K562 (cell line): ENCODE data around the gene CCDC71L. TPM values are rescaled to one million over a fixed set of nuclear protein-coding genes. Genes with fewer than 3 reads are reported as not detected.

Source experiments
- BCL6 ChIP-seq: fragments of 250-450 bp; sonication (Bioruptor Pico); IDR thresholded peaks from 2 replicates; pipeline ENCODE4 v1.4.0; 2020
- CHD4 ChIP-seq: fragments of 200-600 bp; sonication (generic); IDR thresholded peaks from 3 replicates; pipeline ENCODE4 v1.6.1; 2012; ENCODE audit warnings: low read depth, mild to moderate bottlenecking, mixed read lengths, low read length, inconsistent platforms; ENCODE audit not compliant: insufficient read depth, insufficient replicate concordance, poor library complexity, severe bottlenecking
- CXXC5 ChIP-seq: fragments of 250-450 bp; sonication (Bioruptor Pico); IDR thresholded peaks from 2 replicates; pipeline ENCODE4 v1.8.0; 2022; ENCODE audit warnings: inconsistent platforms, mild to moderate bottlenecking, moderate library complexity
- GMEB1 ChIP-seq: fragments of 250-450 bp; sonication (Bioruptor Pico); IDR thresholded peaks from 2 replicates; pipeline ENCODE4 v1.4.0; 2020; ENCODE audit warnings: mild to moderate bottlenecking
- MBD2 ChIP-seq: sonication (generic); IDR thresholded peaks from 2 replicates; pipeline ENCODE4 v1.6.1; 2016; ENCODE audit warnings: low read depth, borderline replicate concordance
- MIER1 ChIP-seq: fragments of 450-650 bp; IDR thresholded peaks from 2 replicates; pipeline ENCODE4 v1.6.1; 2016; ENCODE audit warnings: antibody characterized with exemption, mild to moderate bottlenecking, low read depth
- NCOA6 ChIP-seq: fragments of 450-650 bp; IDR thresholded peaks from 2 replicates; pipeline ENCODE4 v1.6.1; 2017; ENCODE audit warnings: mild to moderate bottlenecking
- POU5F1 ChIP-seq: fragments of 150-350 bp; IDR thresholded peaks from 2 replicates; pipeline ENCODE4 v1.6.1; 2014; ENCODE audit warnings: borderline replicate concordance, low read length, low read depth, mild to moderate bottlenecking; ENCODE audit not compliant: partially characterized antibody
- RCOR1 ChIP-seq, 2 experiments: IDR thresholded peaks; 2 replicates each; pipeline ENCODE4 v1.6.1; 2012; ENCODE audit warnings: low read depth in 2 of 2, low read length in 2 of 2, borderline replicate concordance in 1 of 2, improper control_type of control experiment in 1 of 2
- SRF ChIP-seq, 2 experiments: fragments of 250-450, 450-650 bp in 1 of 2; sonication (Bioruptor Pico) in 1 of 2; sonication (generic) in 1 of 2; formaldehyde crosslinking; IDR thresholded peaks; 2 replicates each; pipeline versions ENCODE4 v1.5.0 to v1.5.1; 2020 to 2022; ENCODE audit warnings: mild to moderate bottlenecking in 1 of 2, missing genetic modification reagents in 1 of 2
- TCF15 ChIP-seq: fragments of 250-450 bp; sonication (Bioruptor Pico); IDR thresholded peaks from 2 replicates; pipeline ENCODE4 v1.8.0; 2022; ENCODE audit warnings: moderate library complexity, mild to moderate bottlenecking, inconsistent platforms
- XRCC3 ChIP-seq: fragments of 450-650 bp; IDR thresholded peaks from 2 replicates; pipeline ENCODE4 v1.6.1; 2017; ENCODE audit warnings: mild to moderate bottlenecking, moderate library complexity
- ZBTB49 ChIP-seq: sonication (generic); formaldehyde crosslinking; IDR thresholded peaks from 2 replicates; pipeline ENCODE4 v1.8.0; 2022; ENCODE audit warnings: missing genetic modification reagents, mild to moderate bottlenecking, borderline replicate concordance
- ZBTB5 ChIP-seq: fragments of 450-650 bp; IDR thresholded peaks from 2 replicates; pipeline ENCODE4 v1.6.1; 2017; ENCODE audit warnings: antibody characterized with exemption
- ZBTB8A ChIP-seq: fragments of 450-650 bp; IDR thresholded peaks from 2 replicates; pipeline ENCODE4 v1.6.1; 2018; ENCODE audit warnings: mild to moderate bottlenecking, moderate library complexity; ENCODE audit not compliant: partially characterized antibody
- ZNF253 ChIP-seq: fragments of 250-450 bp; sonication (Bioruptor Pico); conservative IDR thresholded peaks from 2 replicates; pipeline ENCODE4 v1.6.1; 2021; ENCODE audit warnings: mild to moderate bottlenecking
- ZNF316 ChIP-seq: fragments of 450-650 bp; IDR thresholded peaks from 2 replicates; pipeline ENCODE4 v1.6.1; 2016
- ZNF449 ChIP-seq: fragments of 250-450 bp; sonication (Bioruptor Pico); IDR thresholded peaks from 2 replicates; pipeline ENCODE4 v1.8.0; 2022; ENCODE audit warnings: moderate library complexity, mild to moderate bottlenecking, inconsistent platforms
- ZNF561 ChIP-seq: fragments of 450-650 bp; formaldehyde crosslinking; conservative IDR thresholded peaks from 2 replicates; pipeline ENCODE4 v1.4.0; 2020; ENCODE audit warnings: mild to moderate bottlenecking, moderate library complexity
- polyA plus RNA-seq, 8 experiments: library from polyadenylated mRNA; depleted of rRNA in 4 of 8; stranded (reverse) in 5 of 8; unstranded in 3 of 8; fragments of >200 nt; fragmentation: Nextera tagmentation in 2 of 8; fragmentation: Illumina TruSeq in 1 of 8; extraction: Ambion mirVana in 2 of 8; extraction: Trizol in 1 of 8; gene quantifications; 2 replicates each; pipeline versions ENCODE4 v1.2.1 to v1.2.3, GENCODE V29; 2011 to 2014; ENCODE audit warnings: inconsistent platforms in 1 of 8, missing spikeins in 1 of 8
- total RNA-seq, 7 experiments: library from RNA; depleted of rRNA in 6 of 7; stranded (reverse); fragments of >200 nt in 6 of 7; fragmentation: Illumina TruSeq in 2 of 7; extraction: Trizol in 2 of 7; gene quantifications; 2 replicates each; pipeline versions ENCODE4 v1.2.1 to v1.2.3, GENCODE V29; 2011 to 2021; ENCODE audit warnings: low replicate concordance in 1 of 7

Gene CCDC71L
- total and polyA plus RNA-seq, 9 of the 15 experiments (the other 6 are each of a cell fraction or from before 2014, with no cell fraction given) = 5.7 to 108 (median 25.4) TPM

- TF ChIP-seq ZBTB5 = no peak
- TF ChIP-seq CXXC5 (CRISPR knock-in tag) = peak; percentile 88
- TF ChIP-seq RCOR1 (IDR thresholded peaks at IDR 0.05; ENCODE audit: borderline replicate concordance in 1 of 2, low read depth in 2 of 2, low read length in 2 of 2) = peak; percentile 55 to 84; a peak in 3 of 4 replicates
- no peak for TF ChIP-seq ZNF316
- TF ChIP-seq MIER1 = no peak
- TF ChIP-seq XRCC3 = no peak
- TF ChIP-seq MBD2 = peak; percentile 58; the same call in 1 of the 2 replicates
- no peak for TF ChIP-seq ZNF561 (CRISPR knock-in tag)
- TF ChIP-seq BCL6 = peak; percentile 66
- TF ChIP-seq ZBTB8A = no peak
- 0 out of 2 replicates have a peak, but pooled peaks have one; percentile 23 for TF ChIP-seq TCF15
- peak; percentile 72; the same call in 1 of the 2 replicates for TF ChIP-seq ZBTB49 (CRISPR knock-in tag)
- no peak; the same call in 1 of the 2 replicates for TF ChIP-seq GMEB1 (CRISPR knock-in tag)
- TF ChIP-seq POU5F1 = no peak
- no peak for TF ChIP-seq NCOA6
- peak; percentile 92 for TF ChIP-seq CHD4
- TF ChIP-seq SRF (CRISPR knock-in tag; IDR thresholded peaks at IDR 0.05) = peak in 1 of 2 experiments; percentile 82; a peak in 2 of 4 replicates
- no peak for TF ChIP-seq ZNF253 (CRISPR knock-in tag)
- no peak; the same call in 1 of the 2 replicates for TF ChIP-seq ZNF449
These were observed 746 bp downstream of the CCDC71L start (continued) for GRCh38 chr7:106659963-106660861.
